ENCODE data around the gene ANKS1A.
"Not testable (repeated sequence)": the region's sequence is repeated elsewhere in the genome, so short reads cannot be mapped to it uniquely, and the experiment has no call there.

Gene ANKS1A

DNA sequence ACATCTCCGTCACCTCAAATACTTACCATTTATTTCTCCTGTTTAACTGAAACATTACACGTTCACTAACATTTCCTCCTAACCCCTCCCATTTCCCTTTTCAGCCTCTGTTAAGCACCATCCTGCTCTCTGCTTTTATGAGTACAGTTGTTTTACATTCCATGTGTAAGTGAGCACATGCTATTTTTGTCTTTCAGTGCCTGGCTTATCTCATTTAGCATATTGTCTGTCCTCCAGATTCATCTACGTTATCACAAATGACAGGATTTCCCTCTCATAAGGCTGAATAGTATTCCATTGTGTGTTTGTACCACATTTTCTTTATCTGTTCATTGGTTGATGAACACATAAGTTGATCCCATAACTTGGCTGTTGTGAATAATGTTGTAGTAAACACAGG, 23.9 kb upstream of the ANKS1A start:
- H3K4me3 ChIP-seq (ENCODE audit: extremely low read depth, insufficient read depth, low read length, poor library complexity, severe bottlenecking), result no peak overlapping the region
- no peaks in the 10 kb centered on the region for H3K9me3 ChIP-seq (ENCODE audit: control insufficient read depth, low read length)
- peaks cover 3% of the 10 kb centered on the region for H3K4me1 ChIP-seq (ENCODE audit: control insufficient read depth, insufficient read depth, low read length, poor library complexity, severe bottlenecking)
- peaks cover 47% of the 10 kb centered on the region for H3K36me3 ChIP-seq (ENCODE audit: control insufficient read depth, insufficient read depth, low read length)
- peak overlapping the region; percentile 66 for H3K27ac ChIP-seq (ENCODE audit: low read depth, low read length, severe bottlenecking)
- 78 to 100% methylated on average over 1 to 3 of the region's 3 CpGs for WGBS, 2 experiments (ENCODE audit: insufficient coverage in 2 of 2)

DNA sequence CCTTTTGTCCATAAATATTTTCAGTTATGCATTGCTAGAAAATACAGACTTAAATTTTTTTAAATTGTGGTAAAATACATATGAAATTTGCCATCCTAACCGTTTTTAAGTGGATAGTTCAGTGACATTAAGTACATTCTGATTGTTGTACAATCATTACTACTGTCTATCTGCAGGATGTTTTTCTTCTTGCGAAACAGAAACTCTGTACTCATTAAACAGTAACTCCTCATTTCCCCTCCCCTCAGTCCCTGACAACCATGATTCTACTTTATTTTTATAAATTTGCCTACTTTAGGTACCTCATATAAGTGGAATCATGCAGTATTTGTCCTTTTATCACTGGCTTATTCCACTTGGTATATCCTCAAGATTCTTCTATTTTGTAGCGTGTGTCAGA, 22.5 kb upstream of the ANKS1A start:
- H3K9me3 ChIP-seq (ENCODE audit: control insufficient read depth, low read length), result no peaks in the 10 kb centered on the region
- H3K4me3 ChIP-seq (ENCODE audit: extremely low read depth, insufficient read depth, low read length, poor library complexity, severe bottlenecking), result no peak overlapping the region
- peaks cover 48% of the 10 kb centered on the region for H3K36me3 ChIP-seq (ENCODE audit: control insufficient read depth, insufficient read depth, low read length)
- no peak overlapping the region for H3K27ac ChIP-seq (ENCODE audit: low read depth, low read length, severe bottlenecking)
- 100% methylated on average over 1 of the region's 3 CpGs; no CpG with 5 or more reads in 1 of the 2 experiments for WGBS, 2 experiments (ENCODE audit: insufficient coverage in 2 of 2)
- peaks cover 3% of the 10 kb centered on the region for H3K4me1 ChIP-seq (ENCODE audit: control insufficient read depth, insufficient read depth, low read length, poor library complexity, severe bottlenecking)

DNA sequence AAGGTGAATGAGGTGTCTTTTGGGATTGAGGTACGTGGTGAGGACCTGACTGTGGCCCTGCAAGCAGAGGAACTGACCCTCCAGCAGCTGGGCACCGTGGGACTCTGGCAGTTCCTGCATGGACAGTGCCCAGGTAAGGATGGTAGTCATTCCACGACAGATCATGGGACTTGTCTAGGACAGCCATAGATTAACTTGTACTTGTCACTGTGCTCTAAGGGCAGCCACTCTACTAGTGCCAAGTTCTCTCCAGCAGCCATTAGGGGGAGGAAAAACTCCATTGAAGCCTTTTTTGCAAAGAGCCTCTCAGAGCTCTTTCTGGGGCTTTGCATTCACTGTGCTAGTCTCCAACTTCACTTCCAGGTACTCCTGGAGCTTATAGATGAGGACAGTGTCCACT, 21.6 kb upstream of the ANKS1A start:
- H3K27ac ChIP-seq (ENCODE audit: low read depth, low read length, severe bottlenecking), result no peak overlapping the region
- 100% methylated on average over 2 to 3 of the region's 3 CpGs for WGBS, 2 experiments (ENCODE audit: insufficient coverage in 2 of 2)
- peaks cover 3% of the 10 kb centered on the region for H3K4me1 ChIP-seq (ENCODE audit: control insufficient read depth, insufficient read depth, low read length, poor library complexity, severe bottlenecking)
- no peaks in the 10 kb centered on the region for H3K9me3 ChIP-seq (ENCODE audit: control insufficient read depth, low read length)
- peaks cover 50% of the 10 kb centered on the region for H3K36me3 ChIP-seq (ENCODE audit: control insufficient read depth, insufficient read depth, low read length)
- no peak overlapping the region for H3K4me3 ChIP-seq (ENCODE audit: extremely low read depth, insufficient read depth, low read length, poor library complexity, severe bottlenecking)

DNA sequence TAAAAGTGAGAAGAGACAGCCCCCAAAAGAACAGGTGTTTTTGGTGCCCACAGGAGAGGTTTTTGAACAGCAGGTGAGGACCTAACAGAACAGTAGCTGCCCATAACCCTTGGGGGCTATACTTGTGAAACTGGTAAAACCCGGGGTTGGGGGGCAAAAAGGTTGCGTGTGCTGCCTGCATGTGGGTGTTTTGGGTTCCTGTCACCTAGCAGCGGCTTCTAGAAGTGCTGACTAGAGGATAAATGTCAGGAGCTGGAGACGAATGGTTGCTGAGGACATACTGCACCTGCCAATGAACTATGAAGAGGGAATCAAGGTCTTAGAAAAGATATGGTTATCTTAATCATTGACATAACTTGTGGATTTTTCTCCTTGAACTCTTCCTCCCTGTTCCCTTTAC, 17.2 kb upstream of the ANKS1A start:
- H3K36me3 ChIP-seq (ENCODE audit: control insufficient read depth, insufficient read depth, low read length), result peaks cover 79% of the 10 kb centered on the region
- no peaks in the 10 kb centered on the region for H3K4me1 ChIP-seq (ENCODE audit: control insufficient read depth, insufficient read depth, low read length, poor library complexity, severe bottlenecking)
- no peaks in the 10 kb centered on the region for H3K9me3 ChIP-seq (ENCODE audit: control insufficient read depth, low read length)
- WGBS, 2 experiments (ENCODE audit: insufficient coverage in 2 of 2), result 83 to 92% methylated on average over 4 of the region's 4 CpGs
- no peak overlapping the region for H3K4me3 ChIP-seq (ENCODE audit: extremely low read depth, insufficient read depth, low read length, poor library complexity, severe bottlenecking)
- no peak overlapping the region for H3K27ac ChIP-seq (ENCODE audit: low read depth, low read length, severe bottlenecking)

GRCh38 chr6:34872332-34872731, 16.7 kb upstream of the ANKS1A start:
- Histone ChIP-seq H3K4me3 (ENCODE audit: extremely low read depth, insufficient read depth, low read length, poor library complexity, severe bottlenecking) (no peak overlapping the region), H3K36me3 (ENCODE audit: control insufficient read depth, insufficient read depth, low read length) (peaks cover 80% of the 10 kb centered on the region), H3K4me1 (ENCODE audit: control insufficient read depth, insufficient read depth, low read length, poor library complexity, severe bottlenecking) (no peaks in the 10 kb centered on the region), H3K27ac (ENCODE audit: low read depth, low read length, severe bottlenecking) (no peak overlapping the region), H3K9me3 (ENCODE audit: control insufficient read depth, low read length) (no peaks in the 10 kb centered on the region)
- WGBS, 2 experiments (ENCODE audit: insufficient coverage in 2 of 2), result 100% methylated on average over 1 of the region's 1 CpG

DNA sequence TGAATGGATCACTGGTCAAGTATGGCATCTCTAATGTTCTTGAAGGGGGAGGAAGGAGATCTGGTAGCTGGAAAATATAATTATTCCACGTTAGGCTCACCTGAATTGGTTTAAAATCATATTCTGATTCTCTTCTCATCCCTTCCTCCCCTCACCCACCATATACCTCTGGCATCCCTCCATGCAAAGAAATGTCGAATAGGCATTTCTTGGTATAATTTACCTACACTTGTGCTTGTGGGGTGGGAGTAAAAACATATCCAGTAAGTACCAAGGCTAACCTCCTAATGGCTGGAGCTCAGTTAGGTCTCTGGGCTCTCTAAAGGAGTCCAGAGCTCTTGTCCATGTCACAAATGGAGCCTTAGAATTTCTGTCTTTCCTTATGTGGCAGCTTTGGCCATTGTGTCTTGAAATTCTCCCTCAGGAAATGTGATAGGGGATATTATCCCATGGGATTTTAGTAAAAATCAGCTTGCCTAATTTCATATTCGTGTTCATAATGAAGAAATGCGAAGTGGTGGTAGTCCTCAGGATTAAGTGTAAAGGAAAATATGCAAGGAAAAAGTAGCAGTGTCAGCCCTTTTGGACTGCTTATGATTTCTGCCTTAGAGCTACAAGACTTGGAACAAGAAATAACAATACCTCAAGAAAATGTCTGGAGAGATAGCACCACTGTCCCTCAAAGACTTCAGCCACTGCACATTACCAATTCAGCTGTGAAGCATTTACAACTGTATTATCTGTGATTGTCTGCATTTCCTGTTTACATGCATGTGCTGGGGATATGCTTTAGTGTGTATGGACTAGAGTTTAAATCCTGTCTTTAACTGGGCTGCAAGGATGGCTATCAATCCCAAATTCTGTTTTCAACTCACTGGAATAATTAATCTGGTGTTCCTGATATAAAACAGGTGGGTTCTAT, 13.5 kb upstream of the ANKS1A start:
- H3K27ac ChIP-seq (ENCODE audit: low read depth, low read length, severe bottlenecking), result no peak overlapping the region
- H3K36me3 ChIP-seq (ENCODE audit: control insufficient read depth, insufficient read depth, low read length), result peaks cover 96% of the 10 kb centered on the region
- H3K9me3 ChIP-seq (ENCODE audit: control insufficient read depth, low read length), result no peaks in the 10 kb centered on the region
- H3K4me1 ChIP-seq (ENCODE audit: control insufficient read depth, insufficient read depth, low read length, poor library complexity, severe bottlenecking), result no peaks in the 10 kb centered on the region
- 71 to 86% methylated on average over 2 of the region's 4 CpGs for whole genome bisulfite sequencing, 2 experiments (ENCODE audit: insufficient coverage in 2 of 2)
- H3K4me3 ChIP-seq (ENCODE audit: extremely low read depth, insufficient read depth, low read length, poor library complexity, severe bottlenecking), result no peak overlapping the region

GRCh38 chr6:34876472-34876871, 12.6 kb upstream of the ANKS1A start:
- Histone ChIP-seq H3K4me1 (ENCODE audit: control insufficient read depth, insufficient read depth, low read length, poor library complexity, severe bottlenecking) (no peaks in the 10 kb centered on the region), H3K4me3 (ENCODE audit: extremely low read depth, insufficient read depth, low read length, poor library complexity, severe bottlenecking) (no peak overlapping the region), H3K9me3 (ENCODE audit: control insufficient read depth, low read length) (no peaks in the 10 kb centered on the region), H3K27ac (ENCODE audit: low read depth, low read length, severe bottlenecking) (no peak overlapping the region), H3K36me3 (ENCODE audit: control insufficient read depth, insufficient read depth, low read length) (peaks cover 87% of the 10 kb centered on the region)
- no CpG with 5 or more reads among the region's 3 CpGs for WGBS, 2 experiments (ENCODE audit: insufficient coverage in 2 of 2)

- no CpG with 5 or more reads among the region's 1 CpG for WGBS, 2 experiments (ENCODE audit: insufficient coverage in 2 of 2)
- Histone ChIP-seq H3K4me3 (ENCODE audit: extremely low read depth, insufficient read depth, low read length, poor library complexity, severe bottlenecking) (no peak overlapping the region), H3K36me3 (ENCODE audit: control insufficient read depth, insufficient read depth, low read length) (peaks cover 79% of the 10 kb centered on the region), H3K4me1 (ENCODE audit: control insufficient read depth, insufficient read depth, low read length, poor library complexity, severe bottlenecking) (no peaks in the 10 kb centered on the region), H3K9me3 (ENCODE audit: control insufficient read depth, low read length) (no peaks in the 10 kb centered on the region), H3K27ac (ENCODE audit: low read depth, low read length, severe bottlenecking) (no peak overlapping the region)
Measured at GRCh38 chr6:34877259-34877658, 11.8 kb upstream of the ANKS1A start.

GRCh38 chr6:34877869-34878485, 11.1 kb upstream of the ANKS1A start:
- H3K4me3 ChIP-seq (ENCODE audit: extremely low read depth, insufficient read depth, low read length, poor library complexity, severe bottlenecking), result no peak overlapping the region
- H3K4me1 ChIP-seq (ENCODE audit: control insufficient read depth, insufficient read depth, low read length, poor library complexity, severe bottlenecking), result no peaks in the 10 kb centered on the region
- no peak overlapping the region for H3K27ac ChIP-seq (ENCODE audit: low read depth, low read length, severe bottlenecking)
- WGBS, 2 experiments (ENCODE audit: insufficient coverage in 2 of 2), result 88 to 95% methylated on average over 2 to 3 of the region's 5 CpGs
- H3K36me3 ChIP-seq (ENCODE audit: control insufficient read depth, insufficient read depth, low read length), result peaks cover 73% of the 10 kb centered on the region
- no peaks in the 10 kb centered on the region for H3K9me3 ChIP-seq (ENCODE audit: control insufficient read depth, low read length)

DNA sequence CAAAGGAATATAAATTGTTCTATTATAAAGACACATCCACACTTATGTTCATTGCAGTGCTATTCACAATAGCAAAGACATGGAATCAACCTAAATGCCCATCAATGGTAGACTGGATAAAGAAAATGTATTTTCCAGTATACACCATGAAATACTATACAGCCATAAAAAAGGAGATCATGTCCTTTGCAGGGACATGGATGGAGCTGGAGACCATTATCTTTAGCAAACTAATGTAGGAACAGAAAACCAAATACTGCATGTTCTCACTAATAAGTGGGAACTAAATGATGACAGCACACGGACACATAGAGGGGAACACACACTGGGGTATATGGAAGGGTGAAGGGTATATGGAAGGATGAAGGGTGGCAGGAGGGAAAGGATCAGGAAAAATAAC, 5.0 kb upstream of the ANKS1A start:
- H3K4me3 ChIP-seq (ENCODE audit: extremely low read depth, insufficient read depth, low read length, poor library complexity, severe bottlenecking); H3K4me1 ChIP-seq (ENCODE audit: control insufficient read depth, insufficient read depth, low read length, poor library complexity, severe bottlenecking); H3K9me3 ChIP-seq (ENCODE audit: control insufficient read depth, low read length); H3K27ac ChIP-seq (ENCODE audit: low read depth, low read length, severe bottlenecking): not testable (repeated sequence)
- 88% methylated on average over 1 of the region's 1 CpG; no CpG with 5 or more reads in 1 of the 2 experiments for WGBS, 2 experiments (ENCODE audit: insufficient coverage in 2 of 2)
- peaks cover 24% of the 10 kb centered on the region for H3K36me3 ChIP-seq (ENCODE audit: control insufficient read depth, insufficient read depth, low read length)

GRCh38 chr6:34884996-34885395, 4.1 kb upstream of the ANKS1A start:
- no peak overlapping the region for H3K4me3 ChIP-seq (ENCODE audit: extremely low read depth, insufficient read depth, low read length, poor library complexity, severe bottlenecking)
- H3K36me3 ChIP-seq (ENCODE audit: control insufficient read depth, insufficient read depth, low read length), result peaks cover 14% of the 10 kb centered on the region

More at GRCh38 chr6:34884996-34885395, 4.1 kb upstream of the ANKS1A start:
- no peaks in the 10 kb centered on the region for H3K9me3 ChIP-seq (ENCODE audit: control insufficient read depth, low read length)
- WGBS, 2 experiments (ENCODE audit: insufficient coverage in 2 of 2), result 100% methylated on average over 1 of the region's 2 CpGs
- H3K4me1 ChIP-seq (ENCODE audit: control insufficient read depth, insufficient read depth, low read length, poor library complexity, severe bottlenecking), result no peaks in the 10 kb centered on the region
- H3K27ac ChIP-seq (ENCODE audit: low read depth, low read length, severe bottlenecking), result no peak overlapping the region
